Stromal cell of bone marrow (primary cell): ENCODE measurements around the gene IQCB1.
"Not testable (repeated sequence)": the region's sequence is repeated elsewhere in the genome, so short reads cannot be mapped to it uniquely, and the experiment has no call there.

ENCODE experiments used
- DNase-seq: peaks from one replicate; pipeline ENCODE4 v3.0.0-alpha.2; 2012; ENCODE audit warnings: low read depth

Gene IQCB1

GRCh38 chr3:121834671-121835464, at the start of gene IQCB1, which contains the start of gene EAF2:
Gene IQCB1 (minus strand): TSS chr3:121835060. CDS start chr3:121828960, 6,100 bp downstream.
Gene EAF2 (plus strand): TSS chr3:121835209. CDS start chr3:121835286, 77 bp downstream.
- peak; percentile 89 for DNase-seq

GRCh38 chr3:121883507-121883906, 48.6 kb upstream of the IQCB1 start:
- no peak for DNase-seq

GRCh38 chr3:121878411-121878810, 43.6 kb upstream of the IQCB1 start:
- DNase-seq, result no peak

- DNase-seq, result no peak
Measured at GRCh38 chr3:121871430-121871829, 36.6 kb upstream of the IQCB1 start.

GRCh38 chr3:121870717-121871116, 35.9 kb upstream of the IQCB1 start:
- no peak for DNase-seq

GRCh38 chr3:121869736-121870135, 34.9 kb upstream of the IQCB1 start:
- no peak for DNase-seq

GRCh38 chr3:121863801-121864200, 28.9 kb upstream of the IQCB1 start:
- DNase-seq, result no peak

- not testable (repeated sequence) for DNase-seq
Measured at GRCh38 chr3:121863247-121863646, 28.4 kb upstream of the IQCB1 start.

GRCh38 chr3:121857778-121858177, 22.9 kb upstream of the IQCB1 start:
- DNase-seq, result not testable (repeated sequence)

GRCh38 chr3:121855555-121855954, 20.7 kb upstream of the IQCB1 start:
- no peak for DNase-seq

GRCh38 chr3:121852256-121852655, 17.4 kb upstream of the IQCB1 start:
- no peak for DNase-seq

GRCh38 chr3:121844892-121845291, 10.0 kb upstream of the IQCB1 start:
- no peak for DNase-seq

GRCh38 chr3:121839962-121840361, 5.1 kb upstream of the IQCB1 start:
- no peak for DNase-seq

GRCh38 chr3:121836481-121836880, 1.6 kb upstream of the IQCB1 start:
- no peak for DNase-seq

- DNase-seq, result no peak
Measured at GRCh38 chr3:121836064-121836463, 1.2 kb upstream of the IQCB1 start.

- no peak for DNase-seq
Measured at GRCh38 chr3:121835465-121835801, 573 bp upstream of the IQCB1 start.

- DNase-seq, result peak; percentile 2
Measured at GRCh38 chr3:121834157-121834670, 646 bp downstream of the IQCB1 start.

GRCh38 chr3:121822973-121823372, 11.9 kb downstream of the IQCB1 start:
- no peak for DNase-seq

GRCh38 chr3:121821421-121822199, 13.2 kb downstream of the IQCB1 start:
- no peak for DNase-seq

GRCh38 chr3:121819236-121819635, 15.6 kb downstream of the IQCB1 start:
- DNase-seq, result no peak

- DNase-seq, result no peak
Measured at GRCh38 chr3:121818578-121818977, 16.3 kb downstream of the IQCB1 start.

GRCh38 chr3:121817753-121818152, 17.1 kb downstream of the IQCB1 start:
- no peak for DNase-seq

- DNase-seq, result no peak
Measured at GRCh38 chr3:121809249-121809648, 25.6 kb downstream of the IQCB1 start.
